GM12891 (cell line): ENCODE results near the gene SRGAP1.

ENCODE experiments used
- DNase-seq: peaks from one replicate; pipeline ENCODE4 v3.0.0; 2011; ENCODE audit warnings: low spot score; ENCODE audit not compliant: insufficient read length
- FAIRE-seq: peaks from 2 replicates; lab custom pipeline; 2011; peaks lifted over from hg19 to GRCh38; lab: Jason Lieb, UNC
- PAX5 ChIP-seq: IDR thresholded peaks from 2 replicates; pipeline ENCODE4 v1.6.1; 2011; ENCODE audit warnings: low read length, moderate library complexity, mild to moderate bottlenecking; ENCODE audit not compliant: insufficient read depth, severe bottlenecking
- POLR2A ChIP-seq: IDR thresholded peaks from 2 replicates; pipeline ENCODE4 v1.6.1; 2011; ENCODE audit warnings: low read depth, low read length, control low read depth
- POLR2AphosphoS5 ChIP-seq: IDR thresholded peaks from 2 replicates; pipeline ENCODE4 v1.6.1; 2011; ENCODE audit warnings: low read depth, low read length, control low read depth
- POU2F2 ChIP-seq: IDR thresholded peaks from 2 replicates; pipeline ENCODE4 v1.6.1; 2011; ENCODE audit warnings: low read depth, mild to moderate bottlenecking, control low read depth, low read length, moderate library complexity
- SPI1 ChIP-seq: IDR thresholded peaks from 2 replicates; pipeline ENCODE4 v1.6.1; 2011; ENCODE audit warnings: low read depth, low read length, control low read depth
- TAF1 ChIP-seq: IDR thresholded peaks from 2 replicates; pipeline ENCODE4 v1.6.1; 2011; ENCODE audit warnings: low read depth, low read length, control low read depth

SRGAP1 gene

DNA sequence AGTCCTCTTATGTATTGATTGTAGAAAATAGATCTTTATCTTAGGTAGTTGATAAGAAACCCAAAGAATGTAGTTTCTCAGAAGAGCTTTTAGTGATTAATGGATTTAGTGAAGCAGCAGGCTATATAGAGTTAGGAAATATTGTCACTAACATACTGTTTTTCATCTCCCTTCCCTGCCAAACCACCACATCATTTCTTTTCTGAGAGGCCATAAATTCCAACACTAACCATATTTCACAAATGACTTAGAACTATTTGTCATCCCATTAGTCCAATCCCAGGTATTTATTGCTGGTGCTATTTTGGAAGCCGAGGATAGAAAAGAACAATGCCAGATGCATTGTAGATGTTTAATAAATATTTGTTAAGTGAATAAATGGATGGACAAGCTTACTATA is 191.9 kb downstream of the SRGAP1 start:
- TF ChIP-seq POLR2A: no peak
- TF ChIP-seq TAF1: no peak
- TF ChIP-seq PAX5: no peak
- TF ChIP-seq POU2F2: no peak
- TF ChIP-seq SPI1: no peak
- no peak for TF ChIP-seq POLR2AphosphoS5
- DNase-seq: no peak
- no peak for FAIRE-seq

DNA sequence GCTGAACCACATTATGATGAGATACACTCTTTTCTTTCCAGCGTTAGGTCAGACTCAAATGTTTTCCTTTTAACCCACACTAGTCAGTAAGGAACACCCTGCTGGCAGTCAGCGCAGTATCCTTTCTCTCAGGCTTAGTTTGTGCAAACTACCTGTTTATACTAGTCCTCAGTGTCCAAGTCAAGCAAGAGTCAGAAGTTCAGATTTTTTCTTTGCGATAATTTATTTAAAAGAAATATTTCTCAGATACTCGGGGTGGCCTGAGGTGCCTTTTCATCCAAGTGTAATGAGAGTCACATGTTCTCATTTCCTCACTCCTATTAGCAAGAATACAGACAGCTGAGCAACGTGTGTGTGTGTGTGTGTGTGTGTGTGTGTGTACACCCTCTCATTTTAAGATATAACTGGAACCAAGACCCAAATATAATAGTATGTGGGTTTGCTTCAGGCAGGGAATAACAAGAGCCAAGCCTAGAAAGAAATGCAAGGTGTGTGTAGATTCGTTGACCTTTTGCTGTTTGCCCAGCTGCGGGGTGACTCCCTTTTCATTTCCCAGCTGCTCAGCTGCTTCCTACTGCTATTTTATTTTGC is 194.9 kb downstream of the SRGAP1 start:
- TF ChIP-seq TAF1 (no peak), POLR2AphosphoS5 (no peak), POLR2A (no peak), POU2F2 (no peak), PAX5 (no peak), SPI1 (no peak)
- FAIRE-seq: no peak
- no peak for DNase-seq

DNA sequence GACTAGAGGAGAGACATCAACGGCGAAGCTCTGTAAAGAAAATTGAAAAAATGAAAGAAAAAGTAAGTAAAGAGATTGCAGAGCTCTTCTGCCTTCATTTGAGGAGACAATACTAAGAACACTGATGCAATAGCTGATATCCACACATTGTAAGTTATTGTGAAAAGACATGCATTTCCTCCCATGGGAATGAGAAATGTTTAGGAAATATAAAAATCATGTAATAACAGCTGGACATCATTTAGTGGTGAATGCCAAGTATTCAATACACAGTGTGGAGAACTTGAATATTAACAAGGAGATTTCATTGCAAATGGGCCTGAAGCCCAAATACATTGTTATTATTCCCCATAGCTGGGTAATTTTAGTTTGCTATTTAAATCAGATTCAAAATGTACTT is 198.4 kb downstream of the SRGAP1 start:
- TF ChIP-seq TAF1 (no peak), POLR2AphosphoS5 (no peak), POLR2A (no peak), SPI1 (no peak), PAX5 (no peak), POU2F2 (no peak)
- no peak for FAIRE-seq
- no peak for DNase-seq

DNA sequence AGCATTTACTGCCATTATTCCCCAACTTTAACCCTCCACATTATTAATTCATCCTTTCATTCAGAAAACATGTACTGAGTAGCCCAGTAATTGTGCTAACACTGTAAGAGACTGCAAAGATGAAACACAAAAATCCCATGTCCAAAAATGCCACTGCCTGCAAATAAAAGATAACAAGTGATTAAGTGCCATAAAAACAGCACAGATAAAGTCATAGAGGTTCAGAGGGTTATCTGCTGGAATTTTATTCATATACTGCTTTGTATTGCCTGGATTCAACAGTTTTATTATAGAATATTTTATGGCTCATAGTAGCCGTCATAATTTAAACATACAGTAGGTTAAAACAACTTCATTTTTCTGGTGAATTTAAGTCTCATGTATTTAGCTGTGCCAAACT is 199.7 kb downstream of the SRGAP1 start:
- FAIRE-seq: no peak

DNA sequence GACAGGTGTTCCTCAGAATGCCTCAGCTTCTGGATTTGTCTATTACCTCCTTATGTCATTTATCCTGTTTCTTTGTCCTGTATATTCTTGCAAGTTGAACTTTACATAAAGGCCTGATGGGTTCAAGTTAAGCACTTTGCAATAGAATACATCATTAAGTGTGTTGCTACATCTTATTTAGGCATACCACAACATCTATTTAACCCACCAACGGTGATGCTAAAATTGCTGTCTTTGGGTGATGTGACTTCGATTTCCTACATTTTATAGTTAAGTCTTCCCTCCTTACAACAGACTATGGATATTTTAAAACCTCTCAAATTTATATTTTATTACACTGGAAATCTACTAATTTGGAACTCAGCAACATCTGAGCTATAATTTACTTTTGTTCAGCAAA is 206.6 kb downstream of the SRGAP1 start:
- DNase-seq: no peak
- no peak for TF ChIP-seq TAF1
- no peak for TF ChIP-seq POLR2AphosphoS5
- TF ChIP-seq SPI1: no peak
- TF ChIP-seq POLR2A: no peak
- TF ChIP-seq POU2F2: no peak
- TF ChIP-seq PAX5: no peak
- no peak for FAIRE-seq

More for the DNA sequence above, 199.7 kb downstream of the SRGAP1 start:
- no peak for DNase-seq
- TF ChIP-seq TAF1: no peak
- TF ChIP-seq POLR2A: no peak
- TF ChIP-seq SPI1: no peak
- no peak for TF ChIP-seq POU2F2
- no peak for TF ChIP-seq POLR2AphosphoS5
- no peak for TF ChIP-seq PAX5

DNA sequence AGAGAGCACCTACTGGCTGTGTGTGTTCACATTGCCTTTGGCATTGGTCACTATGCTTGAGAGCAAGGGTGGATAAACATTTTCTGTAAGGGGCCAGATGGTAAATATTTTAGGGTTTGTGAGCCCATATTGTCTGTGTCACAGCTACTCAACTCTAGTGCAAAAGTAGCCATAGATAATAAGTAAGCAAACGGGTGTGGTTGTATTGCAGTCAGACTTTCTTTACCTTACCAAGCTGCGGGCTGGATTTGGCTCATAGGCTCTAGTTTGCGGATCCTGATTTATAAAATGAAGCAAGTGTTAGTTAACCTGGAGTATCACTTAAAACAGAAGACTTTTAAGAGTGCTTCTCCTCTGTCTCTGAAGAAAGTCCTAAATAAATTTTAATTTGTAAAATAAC is 208.6 kb downstream of the SRGAP1 start:
- FAIRE-seq (no peak), DNase-seq (no peak)
- TF ChIP-seq POLR2AphosphoS5: no peak
- no peak for TF ChIP-seq TAF1
- TF ChIP-seq POU2F2: no peak
- no peak for TF ChIP-seq SPI1

DNA sequence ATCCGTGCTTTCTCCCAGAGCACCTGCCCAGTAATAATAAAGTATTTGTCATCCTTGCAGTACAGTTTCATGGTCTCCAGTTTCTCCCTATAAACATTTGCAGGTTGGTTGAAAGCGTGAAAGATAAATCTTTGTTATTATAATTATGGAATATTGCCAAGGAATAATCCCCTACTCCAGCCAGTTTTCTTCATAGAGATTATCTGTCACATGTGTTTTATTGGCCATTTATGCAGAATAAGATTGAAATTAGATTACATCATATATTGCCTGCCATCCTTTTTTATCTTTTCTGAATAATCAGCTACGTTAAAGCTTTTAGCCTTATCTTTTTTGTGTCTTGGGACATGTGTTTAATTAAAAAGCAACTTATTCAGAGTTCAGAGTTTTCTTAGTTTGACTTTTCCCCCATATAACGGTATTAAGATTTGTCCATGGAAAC is 209.6 kb downstream of the SRGAP1 start:
- TF ChIP-seq SPI1: no peak
- no peak for TF ChIP-seq POU2F2
- TF ChIP-seq TAF1: no peak
- TF ChIP-seq POLR2A: no peak
- no peak for TF ChIP-seq POLR2AphosphoS5
- no peak for TF ChIP-seq PAX5
- no peak for DNase-seq
- no peak for FAIRE-seq

DNA sequence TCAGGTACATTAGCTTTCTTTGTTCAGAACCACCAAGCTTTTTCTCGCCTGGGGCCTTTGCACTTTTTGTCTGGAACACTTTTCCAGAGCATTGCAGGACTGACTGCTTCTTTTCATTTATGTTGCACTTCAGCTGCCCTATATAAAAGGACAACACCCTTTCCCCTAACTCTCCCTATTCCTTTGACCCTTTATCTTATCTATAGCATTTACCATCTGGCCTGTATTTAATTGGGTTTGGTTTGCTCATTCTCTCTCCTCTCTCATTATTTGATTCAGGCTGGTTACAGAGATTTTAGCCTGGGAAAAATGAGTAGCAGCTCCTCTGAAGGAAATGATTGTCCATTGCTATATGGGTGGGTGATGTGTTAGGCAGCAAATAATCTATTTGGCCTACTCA is 212.2 kb downstream of the SRGAP1 start:
- no peak for DNase-seq
- FAIRE-seq: no peak
- no peak for TF ChIP-seq TAF1
- no peak for TF ChIP-seq POLR2AphosphoS5
- TF ChIP-seq POU2F2: no peak
- no peak for TF ChIP-seq SPI1
- TF ChIP-seq POLR2A: no peak
- TF ChIP-seq PAX5: no peak

DNA sequence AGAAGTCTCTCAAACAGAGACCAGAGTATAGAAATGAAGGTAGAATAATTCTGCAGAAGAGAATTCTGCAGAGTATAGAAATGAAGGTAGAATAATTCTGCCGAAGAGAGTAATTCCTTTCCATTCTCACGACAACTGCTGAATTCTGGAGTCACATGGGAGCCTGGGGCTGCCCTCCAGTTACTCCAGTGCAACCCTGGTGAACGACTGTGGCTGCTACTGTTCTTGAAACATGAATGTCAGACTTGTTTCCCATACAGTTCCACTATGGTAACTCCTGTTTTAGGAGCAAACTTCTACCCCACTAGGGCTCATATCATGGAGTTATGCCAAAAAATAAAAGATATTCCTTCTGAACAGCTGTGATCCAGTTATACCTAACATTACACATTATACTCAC is 213.2 kb downstream of the SRGAP1 start:
- DNase-seq: no peak
- TF ChIP-seq POLR2AphosphoS5 (no peak), TAF1 (no peak), SPI1 (no peak), POLR2A (no peak), POU2F2 (no peak), PAX5 (no peak)
- no peak for FAIRE-seq

DNA sequence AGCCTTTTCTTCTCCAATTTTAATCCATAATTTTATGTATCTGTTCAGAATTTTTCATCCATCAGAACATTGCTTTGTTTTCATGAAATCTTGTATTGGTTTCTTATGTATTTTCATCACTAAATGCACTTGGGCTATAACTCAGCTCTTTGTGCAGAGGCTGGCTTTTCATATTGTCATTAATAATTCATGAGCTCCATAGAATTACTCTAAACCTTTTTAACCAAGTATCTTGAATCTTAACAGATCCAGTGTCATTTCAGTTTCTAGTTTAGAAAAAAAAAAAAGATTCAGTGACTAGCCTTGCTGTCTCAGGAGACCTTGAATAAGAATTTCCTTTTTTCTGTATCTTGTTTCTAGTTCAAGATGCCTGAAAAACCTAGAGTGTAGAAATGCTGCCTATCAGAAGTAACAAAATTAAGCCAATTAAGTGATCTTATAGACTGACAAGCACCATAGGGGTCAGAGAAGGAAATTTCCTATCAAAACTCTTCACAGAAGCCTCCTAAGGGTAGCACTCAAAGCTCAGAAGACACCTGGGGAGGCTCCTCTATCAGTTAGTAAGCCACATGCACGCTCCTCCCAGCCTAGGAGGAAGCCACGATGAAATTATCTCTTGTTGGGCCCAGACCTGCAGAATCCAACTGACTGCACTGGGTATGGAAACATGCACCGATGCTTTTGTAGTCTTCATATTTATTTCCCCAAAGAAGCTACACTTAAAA is 214.2 kb downstream of the SRGAP1 start:
- TF ChIP-seq PAX5 (no peak), POLR2AphosphoS5 (no peak), SPI1 (no peak), POU2F2 (no peak)
- DNase-seq (no peak), FAIRE-seq (no peak)
